HEK293 (cell line): Measurements from ENCODE around the gene BORCS6.

Experiments used
- BCL11B ChIP-seq: fragments of 450-650 bp; formaldehyde crosslinking; IDR thresholded peaks from 2 replicates; pipeline ENCODE4 v1.5.1; 2016; ENCODE audit warnings: low read depth, missing biosample characterization, missing genetic modification characterization
- CTCF ChIP-seq: fragments of 450-650 bp; formaldehyde crosslinking; IDR thresholded peaks from 2 replicates; pipeline ENCODE4 v1.5.1; 2016; ENCODE audit warnings: missing biosample characterization, missing genetic modification characterization
- GFI1B ChIP-seq: fragments of 450-650 bp; formaldehyde crosslinking; IDR thresholded peaks from 2 replicates; pipeline ENCODE4 v1.5.1; 2016; ENCODE audit warnings: missing biosample characterization, missing genetic modification characterization
- HOXA7 ChIP-seq: sonication (generic); formaldehyde crosslinking; IDR thresholded peaks from 2 replicates; pipeline ENCODE4 v1.8.1; 2022; ENCODE audit warnings: missing genetic modification reagents, borderline replicate concordance
- HOXD13 ChIP-seq: sonication (generic); formaldehyde crosslinking; IDR thresholded peaks from 2 replicates; pipeline ENCODE4 v1.8.0; 2022; ENCODE audit warnings: missing genetic modification reagents, borderline replicate concordance
- MZF1 ChIP-seq: fragments of 450-650 bp; formaldehyde crosslinking; IDR thresholded peaks from 2 replicates; pipeline ENCODE4 v1.5.1; 2017; ENCODE audit warnings: missing biosample characterization, missing genetic modification characterization, borderline replicate concordance
- RBAK ChIP-seq: fragments of 450-650 bp; formaldehyde crosslinking; IDR thresholded peaks from 2 replicates; pipeline ENCODE4 v1.5.1; 2016; ENCODE audit warnings: missing biosample characterization, missing genetic modification characterization
- SP7 ChIP-seq: fragments of 450-650 bp; formaldehyde crosslinking; IDR thresholded peaks from 2 replicates; pipeline ENCODE4 v1.5.1; 2016; ENCODE audit warnings: missing biosample characterization, missing genetic modification characterization
- ZBTB11 ChIP-seq: fragments of 450-650 bp; formaldehyde crosslinking; conservative IDR thresholded peaks from 2 replicates; pipeline ENCODE4 v1.5.1; 2016; ENCODE audit warnings: low read depth, missing biosample characterization, missing genetic modification characterization
- ZBTB20 ChIP-seq: fragments of 450-650 bp; formaldehyde crosslinking; IDR thresholded peaks from 2 replicates; pipeline ENCODE4 v1.5.1; 2016; ENCODE audit warnings: missing biosample characterization, missing genetic modification characterization
- ZNF133 ChIP-seq: fragments of 450-650 bp; formaldehyde crosslinking; IDR thresholded peaks from 2 replicates; pipeline ENCODE4 v1.5.1; 2016; ENCODE audit warnings: missing biosample characterization, missing genetic modification characterization
- ZNF248 ChIP-seq: fragments of 450-650 bp; formaldehyde crosslinking; IDR thresholded peaks from 2 replicates; pipeline ENCODE4 v1.5.1; 2017; ENCODE audit warnings: missing biosample characterization, missing genetic modification characterization
- ZNF266 ChIP-seq: fragments of 450-650 bp; formaldehyde crosslinking; IDR thresholded peaks from 2 replicates; pipeline ENCODE4 v1.5.1; 2016; ENCODE audit warnings: missing biosample characterization, missing genetic modification characterization, low read depth
- ZNF366 ChIP-seq: fragments of 450-650 bp; formaldehyde crosslinking; conservative IDR thresholded peaks from 2 replicates; pipeline ENCODE4 v1.5.1; 2016; ENCODE audit warnings: missing biosample characterization, missing genetic modification characterization
- ZNF571 ChIP-seq: fragments of 450-650 bp; formaldehyde crosslinking; IDR thresholded peaks from 2 replicates; pipeline ENCODE4 v1.5.0; 2017; ENCODE audit warnings: missing biosample characterization, missing genetic modification characterization
- ZNF776 ChIP-seq: fragments of 450-650 bp; formaldehyde crosslinking; IDR thresholded peaks from 2 replicates; pipeline ENCODE4 v1.5.0; 2017; ENCODE audit warnings: missing biosample characterization, missing genetic modification characterization, borderline replicate concordance
- ZNF843 ChIP-seq: fragments of 450-650 bp; formaldehyde crosslinking; IDR thresholded peaks from 2 replicates; pipeline ENCODE4 v1.5.1; 2016; ENCODE audit warnings: missing biosample characterization, missing genetic modification characterization
- ZSCAN23 ChIP-seq: fragments of 450-650 bp; formaldehyde crosslinking; IDR thresholded peaks from 2 replicates; pipeline ENCODE4 v1.5.1; 2016; ENCODE audit warnings: missing biosample characterization, missing genetic modification characterization
- TF ChIP-seq, protein P1 (sequence below): fragments of 450-650 bp; formaldehyde crosslinking; IDR thresholded peaks from 2 replicates; pipeline ENCODE4 v1.5.1; 2017; ENCODE audit warnings: missing biosample characterization, missing genetic modification characterization
- TF ChIP-seq, protein P2 (sequence below): fragments of 450-650 bp; formaldehyde crosslinking; IDR thresholded peaks from 2 replicates; pipeline ENCODE4 v1.5.1; 2016; ENCODE audit warnings: missing biosample characterization, missing genetic modification characterization
- TF ChIP-seq, protein P3 (sequence below): fragments of 450-650 bp; formaldehyde crosslinking; IDR thresholded peaks from 2 replicates; pipeline ENCODE4 v1.5.1; 2017; ENCODE audit warnings: missing biosample characterization, missing genetic modification characterization
- TF ChIP-seq, protein P4 (sequence below): fragments of 450-650 bp; formaldehyde crosslinking; IDR thresholded peaks from 2 replicates; pipeline ENCODE4 v1.5.1; 2017; ENCODE audit warnings: missing biosample characterization, mild to moderate bottlenecking, missing genetic modification characterization, moderate library complexity

BORCS6 gene

GRCh38 chr17:8153957-8154607, 35.9 kb downstream of the BORCS6 start (continued):
- TF ChIP-seq, protein P1, sequence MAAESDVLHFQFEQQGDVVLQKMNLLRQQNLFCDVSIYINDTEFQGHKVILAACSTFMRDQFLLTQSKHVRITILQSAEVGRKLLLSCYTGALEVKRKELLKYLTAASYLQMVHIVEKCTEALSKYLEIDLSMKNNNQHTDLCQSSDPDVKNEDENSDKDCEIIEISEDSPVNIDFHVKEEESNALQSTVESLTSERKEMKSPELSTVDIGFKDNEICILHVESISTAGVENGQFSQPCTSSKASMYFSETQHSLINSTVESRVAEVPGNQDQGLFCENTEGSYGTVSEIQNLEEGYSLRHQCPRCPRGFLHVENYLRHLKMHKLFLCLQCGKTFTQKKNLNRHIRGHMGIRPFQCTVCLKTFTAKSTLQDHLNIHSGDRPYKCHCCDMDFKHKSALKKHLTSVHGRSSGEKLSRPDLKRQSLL (tag by site-specific recombination), result peak; percentile 85; the same call in 1 of the 2 replicates
- TF ChIP-seq ZNF248 (tag by site-specific recombination) (no peak), HOXA7 (CRISPR knock-in tag) (no peak), SP7 (tag by site-specific recombination) (peak; percentile 85), MZF1 (tag by site-specific recombination) (no peak), RBAK (tag by site-specific recombination) (no peak), CTCF (tag by site-specific recombination) (no peak), ZBTB20 (peak; percentile 18; the same call in 1 of the 2 replicates), ZNF571 (tag by site-specific recombination) (no peak), BCL11B (tag by site-specific recombination) (no peak), ZSCAN23 (tag by site-specific recombination) (no peak), ZNF366 (tag by site-specific recombination) (peak; percentile 71), GFI1B (tag by site-specific recombination) (no peak), ZNF266 (tag by site-specific recombination) (no peak), ZNF843 (tag by site-specific recombination) (peak; percentile 78), HOXD13 (CRISPR knock-in tag) (no peak), ZNF776 (no peak), ZBTB11 (tag by site-specific recombination) (no peak), ZNF133 (tag by site-specific recombination) (no peak)
- TF ChIP-seq, protein P2, sequence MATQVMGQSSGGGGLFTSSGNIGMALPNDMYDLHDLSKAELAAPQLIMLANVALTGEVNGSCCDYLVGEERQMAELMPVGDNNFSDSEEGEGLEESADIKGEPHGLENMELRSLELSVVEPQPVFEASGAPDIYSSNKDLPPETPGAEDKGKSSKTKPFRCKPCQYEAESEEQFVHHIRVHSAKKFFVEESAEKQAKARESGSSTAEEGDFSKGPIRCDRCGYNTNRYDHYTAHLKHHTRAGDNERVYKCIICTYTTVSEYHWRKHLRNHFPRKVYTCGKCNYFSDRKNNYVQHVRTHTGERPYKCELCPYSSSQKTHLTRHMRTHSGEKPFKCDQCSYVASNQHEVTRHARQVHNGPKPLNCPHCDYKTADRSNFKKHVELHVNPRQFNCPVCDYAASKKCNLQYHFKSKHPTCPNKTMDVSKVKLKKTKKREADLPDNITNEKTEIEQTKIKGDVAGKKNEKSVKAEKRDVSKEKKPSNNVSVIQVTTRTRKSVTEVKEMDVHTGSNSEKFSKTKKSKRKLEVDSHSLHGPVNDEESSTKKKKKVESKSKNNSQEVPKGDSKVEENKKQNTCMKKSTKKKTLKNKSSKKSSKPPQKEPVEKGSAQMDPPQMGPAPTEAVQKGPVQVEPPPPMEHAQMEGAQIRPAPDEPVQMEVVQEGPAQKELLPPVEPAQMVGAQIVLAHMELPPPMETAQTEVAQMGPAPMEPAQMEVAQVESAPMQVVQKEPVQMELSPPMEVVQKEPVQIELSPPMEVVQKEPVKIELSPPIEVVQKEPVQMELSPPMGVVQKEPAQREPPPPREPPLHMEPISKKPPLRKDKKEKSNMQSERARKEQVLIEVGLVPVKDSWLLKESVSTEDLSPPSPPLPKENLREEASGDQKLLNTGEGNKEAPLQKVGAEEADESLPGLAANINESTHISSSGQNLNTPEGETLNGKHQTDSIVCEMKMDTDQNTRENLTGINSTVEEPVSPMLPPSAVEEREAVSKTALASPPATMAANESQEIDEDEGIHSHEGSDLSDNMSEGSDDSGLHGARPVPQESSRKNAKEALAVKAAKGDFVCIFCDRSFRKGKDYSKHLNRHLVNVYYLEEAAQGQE, result peak; percentile 37; the same call in 1 of the 2 replicates
- TF ChIP-seq, protein P3, sequence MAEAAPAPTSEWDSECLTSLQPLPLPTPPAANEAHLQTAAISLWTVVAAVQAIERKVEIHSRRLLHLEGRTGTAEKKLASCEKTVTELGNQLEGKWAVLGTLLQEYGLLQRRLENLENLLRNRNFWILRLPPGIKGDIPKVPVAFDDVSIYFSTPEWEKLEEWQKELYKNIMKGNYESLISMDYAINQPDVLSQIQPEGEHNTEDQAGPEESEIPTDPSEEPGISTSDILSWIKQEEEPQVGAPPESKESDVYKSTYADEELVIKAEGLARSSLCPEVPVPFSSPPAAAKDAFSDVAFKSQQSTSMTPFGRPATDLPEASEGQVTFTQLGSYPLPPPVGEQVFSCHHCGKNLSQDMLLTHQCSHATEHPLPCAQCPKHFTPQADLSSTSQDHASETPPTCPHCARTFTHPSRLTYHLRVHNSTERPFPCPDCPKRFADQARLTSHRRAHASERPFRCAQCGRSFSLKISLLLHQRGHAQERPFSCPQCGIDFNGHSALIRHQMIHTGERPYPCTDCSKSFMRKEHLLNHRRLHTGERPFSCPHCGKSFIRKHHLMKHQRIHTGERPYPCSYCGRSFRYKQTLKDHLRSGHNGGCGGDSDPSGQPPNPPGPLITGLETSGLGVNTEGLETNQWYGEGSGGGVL (tag by site-specific recombination), result peak; percentile 95
- TF ChIP-seq, protein P4, sequence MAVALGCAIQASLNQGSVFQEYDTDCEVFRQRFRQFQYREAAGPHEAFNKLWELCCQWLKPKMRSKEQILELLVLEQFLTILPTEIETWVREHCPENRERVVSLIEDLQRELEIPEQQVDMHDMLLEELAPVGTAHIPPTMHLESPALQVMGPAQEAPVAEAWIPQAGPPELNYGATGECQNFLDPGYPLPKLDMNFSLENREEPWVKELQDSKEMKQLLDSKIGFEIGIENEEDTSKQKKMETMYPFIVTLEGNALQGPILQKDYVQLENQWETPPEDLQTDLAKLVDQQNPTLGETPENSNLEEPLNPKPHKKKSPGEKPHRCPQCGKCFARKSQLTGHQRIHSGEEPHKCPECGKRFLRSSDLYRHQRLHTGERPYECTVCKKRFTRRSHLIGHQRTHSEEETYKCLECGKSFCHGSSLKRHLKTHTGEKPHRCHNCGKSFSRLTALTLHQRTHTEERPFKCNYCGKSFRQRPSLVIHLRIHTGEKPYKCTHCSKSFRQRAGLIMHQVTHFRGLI (tag by site-specific recombination), result peak; percentile 48; the same call in 1 of the 2 replicates
